ENCODE data around the gene BCL2L2. TPM values are rescaled to one million over a fixed set of nuclear protein-coding genes. Genes with fewer than 3 reads are reported as not detected.

BCL2L2 gene
- total and polyA plus RNA-seq, 10 of the 15 experiments (the other 5 are each of a cell fraction or from before 2014, with no cell fraction given) = 1.4 to 14.7 (median 7.1) TPM

DNA sequence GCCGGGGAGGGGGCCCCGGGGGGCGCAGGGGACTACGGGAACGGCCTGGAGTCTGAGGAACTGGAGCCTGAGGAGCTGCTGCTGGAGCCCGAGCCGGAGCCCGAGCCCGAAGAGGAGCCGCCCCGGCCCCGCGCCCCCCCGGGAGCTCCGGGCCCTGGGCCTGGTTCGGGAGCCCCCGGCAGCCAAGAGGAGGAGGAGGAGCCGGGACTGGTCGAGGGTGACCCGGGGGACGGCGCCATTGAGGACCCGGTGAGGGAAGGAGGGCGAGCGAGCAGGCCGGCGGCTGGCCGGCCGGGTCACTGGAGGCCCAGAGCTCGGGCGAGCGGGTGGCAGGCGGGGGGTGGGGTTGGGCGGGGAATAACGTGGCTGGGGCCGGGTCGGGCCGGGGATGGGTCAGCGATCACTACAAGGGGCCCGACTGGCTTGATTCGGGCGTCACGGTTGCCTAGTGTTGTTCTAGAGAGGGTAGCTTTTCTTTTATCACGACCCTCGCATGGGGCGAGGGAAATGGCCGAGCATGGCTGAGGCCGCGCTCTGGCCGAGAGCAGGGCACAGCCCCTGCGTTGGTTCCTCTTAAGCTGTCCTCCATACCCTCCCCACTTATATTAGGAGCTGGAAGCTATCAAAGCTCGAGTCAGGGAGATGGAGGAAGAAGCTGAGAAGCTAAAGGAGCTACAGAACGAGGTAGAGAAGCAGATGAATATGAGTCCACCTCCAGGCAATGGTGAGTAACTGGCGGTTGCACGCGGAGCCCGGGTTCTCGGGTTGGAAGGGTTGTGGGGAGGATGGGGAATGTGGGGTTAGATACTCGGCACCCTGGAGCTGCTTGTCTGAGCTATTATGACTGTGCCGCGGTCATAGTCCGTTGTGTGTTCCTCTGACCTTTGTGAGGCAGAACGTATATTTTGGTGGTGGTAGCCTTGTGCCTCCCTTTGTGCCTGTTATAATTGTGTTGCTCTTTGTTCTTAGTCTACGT, 15.2 kb downstream of the BCL2L2 start (continued):
- TF ChIP-seq PRDM15 (CRISPR knock-in tag; IDR thresholded peaks at IDR 0.05) = no peak

DNA sequence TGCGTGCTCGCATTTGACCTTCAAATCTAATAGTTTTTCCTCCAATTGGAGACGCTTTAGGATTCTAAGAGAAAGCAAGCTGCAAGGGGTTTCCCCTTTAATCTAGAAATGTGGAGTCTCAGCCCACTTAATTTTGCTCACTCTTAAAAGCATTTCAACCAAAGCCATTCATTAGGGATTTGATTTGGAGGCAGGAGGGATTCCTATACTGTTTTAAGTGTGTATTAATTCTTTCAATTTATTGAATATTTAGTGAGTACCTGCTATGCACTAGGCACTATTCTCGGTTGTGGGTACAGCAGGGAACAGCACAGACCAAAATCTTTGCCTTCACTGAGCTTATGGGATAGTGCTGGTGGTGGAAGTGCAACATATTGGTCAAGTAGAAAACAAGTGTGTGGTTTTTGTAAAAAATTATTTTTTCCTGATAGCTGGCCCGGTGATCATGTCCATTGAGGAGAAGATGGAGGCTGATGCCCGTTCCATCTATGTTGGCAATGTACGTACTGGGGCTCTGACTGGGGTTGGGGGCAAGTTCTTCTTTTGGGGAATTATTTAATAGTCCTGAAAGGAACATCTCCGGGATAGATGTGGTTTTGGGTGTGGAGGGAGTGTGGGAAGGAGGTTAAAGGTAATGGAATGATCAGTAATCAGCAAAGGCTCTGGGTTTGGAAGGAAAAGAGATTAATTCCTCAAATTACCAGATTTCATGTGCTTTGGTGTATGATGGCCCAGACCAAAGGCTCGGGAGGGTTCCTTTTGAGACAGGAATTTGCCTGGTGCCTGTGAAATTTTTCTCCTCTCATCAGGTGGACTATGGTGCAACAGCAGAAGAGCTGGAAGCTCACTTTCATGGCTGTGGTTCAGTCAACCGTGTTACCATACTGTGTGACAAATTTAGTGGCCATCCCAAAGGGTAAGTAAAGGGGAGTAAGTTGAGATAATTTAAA, 16.2 kb downstream of the BCL2L2 start:
- intact Hi-C loops (cut with micrococcal nuclease; ENCODE audit: unreplicated experiment) (loop anchor here (5.0 kb wide), 2 partner anchors 144 to 234 kb away; partner anchors contain the start of genes NGDN and THTPA), in situ Hi-C loops (cut with MboI) (loop anchor here (5.0 to 25.0 kb wide), 2 partner anchors 234 to 789 kb away; partner anchors contain the start of genes DCAF11, NRL and THTPA)
- POLR2A ChIA-PET = interaction anchor here (0.5 to 6.3 kb wide), 10 partner anchors 13 to 317 kb away, joined by 3 to 98 read pairs (median 8); partner anchors contain the start of genes BCL2L2, HOMEZ, PPP1R3E and ZFHX2
- peaks cover 13% of the 10 kb centered on the region for H3K4me1 ChIP-seq (ENCODE audit: control insufficient read depth, insufficient read depth, low read length)
- 22% methylated on average over 10 of the region's 10 CpGs for WGBS (ENCODE audit: insufficient coverage, insufficient replicate concordance, low lambda C conversion rate, missing lambda C conversion rate)
- peak overlapping the region; percentile 92 for H3K4me2 ChIP-seq (ENCODE audit: control insufficient read depth, insufficient read depth)
- peak; percentile 68 for FAIRE-seq
- no peaks in the 10 kb centered on the region for H3K27me3 ChIP-seq (replicated peaks in 1 of 2; ENCODE audit: control insufficient read depth in 2 of 2, insufficient read depth in 2 of 2, low read length in 1 of 2)
- CTCF ChIA-PET = interaction anchor here (1.1 to 7.2 kb wide), 16 partner anchors 16 to 254 kb away, joined by 3 to 77 read pairs (median 8); partner anchors contain the start of genes ACIN1, BCL2L2, C14orf119 and HOMEZ
- no peak for ATAC-seq
- peak overlapping the region; percentile 99 for H3K4me3 ChIP-seq
- SMC1A ChIA-PET (ENCODE audit: uncharacterized antibody, unreplicated experiment) = interaction anchor here (1.0 to 4.5 kb wide), 10 partner anchors 16 to 235 kb away, joined by 3 to 48 read pairs (median 6); partner anchors contain the start of genes BCL2L2, HOMEZ and PPP1R3E
- DNase-seq (ENCODE audit: low read depth, low spot score) = no peak
- TSS peak; percentile 61 for BruUV-seq (replicated peaks)
- peak overlapping the region; percentile 87 for H3K27ac ChIP-seq (ENCODE audit: control insufficient read depth, insufficient read depth)
- no peaks in the 10 kb centered on the region for H3K9me3 ChIP-seq (replicated peaks; ENCODE audit: control insufficient read depth, insufficient read depth, low read length)
- RAD21 ChIA-PET (ENCODE audit: unreplicated experiment) = interaction anchor here (1.0 to 4.1 kb wide), 8 partner anchors 19 to 228 kb away, joined by 3 to 103 read pairs (median 6); partner anchors contain the start of genes ACIN1, BCL2L2, C14orf119 and HOMEZ
- no peak overlapping the region for H2AFZ ChIP-seq (ENCODE audit: control insufficient read depth, low read depth, low read length)
- TF ChIP-seq MXI1 (IDR thresholded peaks at IDR 0.05; ENCODE audit: low read depth, low read length) (no peak), ATF2 (IDR thresholded peaks at IDR 0.05; ENCODE audit: low read length) (0 out of 2 replicates have a peak, but pooled peaks have one; percentile 7), BCL3 (IDR thresholded peaks at IDR 0.05; ENCODE audit: borderline replicate concordance, insufficient read depth, low read depth, low read length, poor library complexity, severe bottlenecking) (no peak)
- peaks cover 23% of the 10 kb centered on the region for H3K79me2 ChIP-seq (ENCODE audit: control insufficient read depth, insufficient read depth, low read length)
- peak overlapping the region; percentile 97 for H3K9ac ChIP-seq (ENCODE audit: control insufficient read depth, insufficient read depth, low read length)
- no peaks in the 10 kb centered on the region; the same call in 1 of the 2 replicates for H4K20me1 ChIP-seq (ENCODE audit: control insufficient read depth, insufficient read depth)
- H3K36me3 ChIP-seq (ENCODE audit: control insufficient read depth in 2 of 2, insufficient read depth in 2 of 2, low read length in 1 of 2) = peaks cover 10 to 18% of the 10 kb centered on the region in 2 experiments

All from GM12878 (cell line).